Renal cortical epithelial cell (primary cell): Measurements from ENCODE around the gene TTC28. TPM values are rescaled to one million over a fixed set of nuclear protein-coding genes. Genes with fewer than 3 reads are reported as not detected.

ENCODE experiments used
- DNase-seq: peaks from one replicate; pipeline ENCODE4 v3.0.0-alpha.2; 2011; ENCODE audit warnings: low read depth
- total RNA-seq: library from RNA; depleted of rRNA; stranded (reverse); fragments of >200 nt; gene quantifications from 2 replicates; pipeline ENCODE4 v1.2.3, GENCODE V29; 2014

Gene TTC28
- total RNA-seq, 1 donor from 2014 or later: 28.3 TPM

- DNase-seq: peak; percentile 95
Observed at GRCh38 chr22:28142361-28142961, 537.2 kb downstream of the TTC28 start.

DNA sequence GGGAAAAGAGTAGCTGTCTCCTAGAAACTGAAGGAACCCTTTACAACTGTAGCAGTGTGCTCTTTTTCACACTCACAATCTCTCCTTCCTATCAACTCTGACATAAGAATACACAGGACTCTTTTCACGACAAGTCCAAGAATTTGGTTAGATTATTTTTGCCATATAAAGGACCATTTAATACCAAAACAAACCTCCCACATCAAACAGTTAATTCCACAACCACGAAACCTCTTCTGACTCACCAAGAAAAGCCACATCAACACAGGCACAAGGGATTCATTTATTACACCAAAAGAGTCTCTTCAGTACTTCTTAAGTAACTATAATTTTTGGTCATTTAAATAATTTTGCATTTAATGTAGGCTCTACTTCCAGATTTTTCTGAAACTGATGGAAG, 538.0 kb downstream of the TTC28 start:
- peak; percentile 89 for DNase-seq

- DNase-seq: peak; percentile 87
Observed at GRCh38 chr22:28139961-28140360, 539.7 kb downstream of the TTC28 start.

- DNase-seq: no peak
Observed at GRCh38 chr22:28139516-28139915, 540.1 kb downstream of the TTC28 start.

- DNase-seq: no peak
Observed at GRCh38 chr22:28137036-28137435, 542.6 kb downstream of the TTC28 start.

DNA sequence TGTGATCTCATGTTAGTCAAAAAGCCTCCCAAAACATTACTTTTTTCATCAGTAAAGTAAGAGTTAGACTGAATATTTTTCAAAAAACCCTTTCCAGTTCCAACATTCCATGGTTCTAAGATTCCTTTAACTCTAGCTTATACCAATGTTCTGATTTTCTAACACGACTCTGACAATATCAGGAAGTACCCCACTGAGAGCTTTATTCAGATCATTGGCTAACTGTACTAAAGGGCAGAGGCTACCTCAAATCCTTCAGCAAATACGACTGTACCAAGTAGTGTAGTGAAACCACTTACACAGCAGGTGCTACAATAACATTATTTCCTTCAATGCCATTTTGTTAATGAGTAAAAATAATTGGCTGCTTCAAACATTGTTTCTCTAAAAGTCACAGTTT, 547.2 kb downstream of the TTC28 start:
- DNase-seq: no peak

DNA sequence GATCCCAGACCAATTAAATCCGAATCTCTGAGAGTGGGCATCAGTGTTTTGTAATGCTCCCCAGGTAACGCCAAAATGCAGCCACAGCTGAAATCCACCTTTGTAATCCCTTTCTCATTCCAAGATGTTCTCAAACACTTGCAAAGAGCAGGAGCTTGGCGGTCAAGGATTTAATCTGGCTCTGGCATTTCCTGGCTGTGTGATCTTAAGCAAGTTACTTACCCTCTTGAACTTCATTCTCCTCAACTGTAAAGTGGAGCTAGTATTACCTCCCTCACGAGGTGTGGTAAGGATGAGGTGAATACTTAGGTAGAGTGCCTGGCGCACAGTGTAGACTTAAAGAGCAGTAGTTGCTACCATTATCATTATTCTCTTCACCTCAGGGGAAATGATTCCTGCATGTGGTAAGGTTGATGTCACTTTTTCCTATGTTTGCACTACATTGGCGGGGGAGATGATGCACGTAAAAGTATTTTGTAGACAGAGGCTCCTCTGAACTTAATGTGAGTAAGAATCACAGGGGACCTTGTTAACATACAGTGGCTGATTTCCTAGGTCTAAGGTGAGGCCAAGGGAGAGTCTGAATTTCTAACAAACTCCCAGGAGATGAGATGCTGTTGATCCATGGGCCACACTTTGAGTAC, 550.2 kb downstream of the TTC28 start:
- DNase-seq: no peak

GRCh38 chr22:28128827-28129226, 550.8 kb downstream of the TTC28 start:
- DNase-seq: no peak

DNA sequence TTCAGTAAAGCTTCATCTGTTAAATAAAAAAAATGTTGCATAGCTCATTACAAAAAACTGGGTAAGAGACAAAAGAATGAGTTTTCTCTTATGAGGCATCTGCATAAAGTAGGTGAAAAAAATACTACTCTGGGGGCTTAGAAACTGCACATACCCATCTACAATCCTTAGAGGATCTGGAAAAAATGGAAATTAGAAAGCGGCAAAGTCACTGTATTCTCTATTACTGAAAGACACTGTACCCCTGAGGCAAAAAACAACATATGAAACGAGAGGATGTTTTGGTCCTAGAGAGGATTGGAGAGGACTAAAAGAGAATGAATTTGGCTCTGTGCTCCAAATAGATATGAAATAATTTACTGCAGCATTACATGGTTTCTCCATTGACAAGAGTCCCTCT, 553.8 kb downstream of the TTC28 start:
- no peak for DNase-seq

GRCh38 chr22:28123989-28124766, 555.5 kb downstream of the TTC28 start:
- no peak for DNase-seq

GRCh38 chr22:28120691-28121592, 558.7 kb downstream of the TTC28 start:
- DNase-seq: no peak

- no peak for DNase-seq
Observed at GRCh38 chr22:28118957-28119631, 560.5 kb downstream of the TTC28 start.

- peak; percentile 95 for DNase-seq
Observed at GRCh38 chr22:28116219-28116673, 563.4 kb downstream of the TTC28 start.

DNA sequence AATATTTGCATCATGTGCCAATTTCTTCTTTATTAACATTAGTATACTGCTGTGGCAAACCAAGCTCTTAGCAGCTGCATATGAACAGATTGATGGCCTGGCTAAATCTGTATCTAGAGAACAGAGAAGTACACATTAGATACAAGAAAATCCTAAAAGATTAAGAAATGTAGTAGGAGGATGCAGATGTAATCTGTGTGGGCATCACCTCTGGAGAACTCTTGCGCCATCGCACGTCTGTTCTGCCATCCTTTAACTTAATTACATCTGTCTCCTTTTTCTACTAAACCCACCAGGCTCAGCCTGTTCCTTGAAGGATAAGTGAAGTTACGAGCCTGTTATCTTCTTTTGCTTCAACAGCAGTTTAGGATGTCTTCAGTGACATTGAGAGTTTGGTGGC, 564.2 kb downstream of the TTC28 start:
- no peak for DNase-seq

DNA sequence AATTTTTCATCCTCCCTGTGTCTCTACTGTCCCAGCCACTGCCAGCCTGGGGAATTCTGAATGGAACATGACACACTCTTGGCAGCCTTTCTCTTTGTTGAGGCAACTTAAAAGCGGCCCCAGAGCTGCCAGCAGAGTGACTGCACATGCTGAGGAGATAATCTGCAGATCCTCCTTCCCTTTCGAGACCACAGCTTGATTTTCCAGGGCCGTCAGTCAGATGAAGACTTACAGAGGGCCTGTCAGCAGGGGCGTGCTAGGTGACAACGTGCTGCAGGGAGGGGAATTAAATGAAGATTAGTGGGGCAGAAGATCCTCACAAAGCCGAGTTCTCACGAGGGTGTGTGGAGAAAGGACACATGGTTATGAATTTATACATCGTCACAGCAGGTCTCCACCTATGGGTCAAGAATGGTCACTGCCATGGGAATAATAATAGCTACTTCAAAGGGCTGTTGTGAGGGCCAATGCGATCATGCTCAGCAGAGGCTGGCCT, 567.0 kb downstream of the TTC28 start:
- peak; percentile 37 for DNase-seq

DNA sequence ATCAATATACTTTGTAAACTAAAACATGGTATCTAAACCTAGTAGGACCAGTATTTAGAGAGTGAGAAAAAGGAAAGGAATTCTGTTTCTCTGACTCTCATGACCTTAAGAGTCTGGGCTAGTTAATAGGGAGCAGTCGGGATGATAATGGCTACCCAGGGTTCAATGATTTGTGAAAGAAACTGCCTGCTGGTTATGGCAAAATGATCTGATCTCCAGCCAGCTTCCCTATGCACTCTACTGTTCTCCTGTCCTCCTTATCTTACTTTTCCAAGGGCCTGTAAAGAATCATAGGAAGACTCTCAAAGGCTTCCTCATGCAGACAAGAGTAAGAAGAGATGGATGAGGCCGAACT, 567.5 kb downstream of the TTC28 start:
- peak; percentile 51 for DNase-seq

- DNase-seq: no peak
Observed at GRCh38 chr22:28111501-28112189, 568.0 kb downstream of the TTC28 start.

DNA sequence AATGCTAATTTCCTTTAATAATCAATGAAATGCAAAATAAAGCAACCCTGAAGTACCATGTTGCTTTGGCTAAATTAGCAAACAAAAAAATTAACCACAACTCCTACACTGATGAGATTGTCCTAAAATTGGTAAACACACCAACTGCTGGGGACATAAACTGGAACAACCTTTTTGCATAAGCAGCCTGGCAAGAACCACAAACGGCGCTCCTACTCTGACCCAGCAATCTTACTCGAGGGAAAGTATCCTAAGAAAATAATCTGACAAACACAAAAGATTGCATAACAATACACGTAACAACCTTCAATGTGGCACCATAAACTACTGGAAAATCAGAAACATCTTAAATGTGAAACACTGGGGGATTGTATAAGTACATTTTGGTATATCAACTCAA, 570.8 kb downstream of the TTC28 start:
- DNase-seq: peak; percentile 2

- DNase-seq: no peak
Observed at GRCh38 chr22:28106617-28107016, 573.0 kb downstream of the TTC28 start.

- no peak for DNase-seq
Observed at GRCh38 chr22:28105988-28106387, 573.7 kb downstream of the TTC28 start.

DNA sequence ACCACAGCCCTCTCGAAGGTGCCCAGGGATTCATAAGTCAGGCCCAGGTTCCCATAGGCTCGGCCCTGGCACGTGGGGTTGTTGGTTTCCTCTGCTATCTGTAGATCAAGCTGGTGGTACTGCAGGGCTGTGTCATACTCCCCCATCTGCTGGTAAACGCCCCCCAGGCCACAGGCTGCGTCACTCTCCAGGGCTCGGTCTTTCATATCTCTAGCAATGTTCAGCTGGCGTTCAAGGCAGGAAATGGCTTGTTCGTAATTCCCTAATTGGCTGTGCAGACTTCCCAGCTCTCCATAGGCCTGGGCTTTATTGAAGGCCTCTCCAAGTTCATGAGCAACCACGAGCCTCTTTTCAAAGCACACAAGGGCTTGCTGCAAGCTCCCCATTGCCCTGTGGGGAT, 574.2 kb downstream of the TTC28 start:
- DNase-seq: no peak
